CD8-positive, alpha-beta memory T cell (primary cell): ENCODE measurements around the gene GPT2. TPM values are rescaled to one million over a fixed set of nuclear protein-coding genes. Genes with fewer than 3 reads are reported as not detected.
"Not testable (repeated sequence)": the region's sequence is repeated elsewhere in the genome, so short reads cannot be mapped to it uniquely, and the experiment has no call there.

Experiments used
- CTCF ChIA-PET: fragments of 350-600 bp; sonication (Branson Sonifier 250); formaldehyde crosslinking; loops from one replicate; lab custom pipeline; 2021; ENCODE audit warnings: antibody characterized with exemption; lab: Charles Lee
- POLR2A ChIA-PET: fragments of 350-600 bp; sonication (Branson Sonifier 250); formaldehyde crosslinking; loops from one replicate; lab custom pipeline; 2021; ENCODE audit warnings: antibody characterized with exemption; lab: Charles Lee
- DNase-seq, 5 donors: peaks; one replicate each; pipeline versions ENCODE4 v3.0.0 to v3.0.0-alpha.2; 2020 to 2022; ENCODE audit warnings: mixed read lengths in 1 of 5
- H3K27ac ChIP-seq: one replicate; pipeline ENCODE4 v1.7.0; 2013; ENCODE audit warnings: low read depth, mild to moderate bottlenecking, low read length, moderate library complexity
- H3K27me3 ChIP-seq: 2 replicates; pipeline ENCODE4 v1.7.0; 2013; ENCODE audit warnings: low read length, mild to moderate bottlenecking; ENCODE audit not compliant: insufficient read depth, poor library complexity, severe bottlenecking
- H3K36me3 ChIP-seq: 2 replicates; pipeline ENCODE4 v1.7.0; 2013; ENCODE audit warnings: mild to moderate bottlenecking, low read length, moderate library complexity; ENCODE audit not compliant: insufficient read depth
- H3K4me1 ChIP-seq: 2 replicates; pipeline ENCODE4 v1.7.0; 2013; ENCODE audit warnings: mild to moderate bottlenecking, low read length, moderate library complexity; ENCODE audit not compliant: insufficient read depth
- H3K4me3 ChIP-seq: 2 replicates; pipeline ENCODE4 v1.7.0; 2013; ENCODE audit warnings: mild to moderate bottlenecking, low read length
- H3K9me3 ChIP-seq: 2 replicates; pipeline ENCODE4 v1.7.0; 2013; ENCODE audit warnings: mild to moderate bottlenecking, low read length
- H3K27ac Mint-ChIP-seq, 8 donors: one replicate each; pipeline ENCODE4 v1.8.0; 2020 to 2021; ENCODE audit warnings: mixed read lengths in 8 of 8, mild to moderate bottlenecking in 6 of 8, inconsistent platforms in 3 of 8, moderate library complexity in 3 of 8
- H3K27me3 Mint-ChIP-seq, 2 donors: one replicate each; pipeline ENCODE4 v1.8.0; 2020 to 2021; ENCODE audit warnings: mixed read lengths in 2 of 2, mild to moderate bottlenecking in 1 of 2, moderate library complexity in 1 of 2
- H3K36me3 Mint-ChIP-seq, 3 donors: one replicate each; pipeline ENCODE4 v1.8.0; 2020 to 2021; ENCODE audit warnings: mixed read lengths in 3 of 3, inconsistent platforms in 1 of 3, mild to moderate bottlenecking in 1 of 3
- H3K4me1 Mint-ChIP-seq, 3 donors: one replicate each; pipeline ENCODE4 v1.8.0; 2020 to 2021; ENCODE audit warnings: mixed read lengths in 3 of 3, inconsistent platforms in 1 of 3, mild to moderate bottlenecking in 1 of 3
- H3K4me3 Mint-ChIP-seq, 7 donors: one replicate each; pipeline ENCODE4 v1.8.0; 2020 to 2021; ENCODE audit warnings: mixed read lengths in 7 of 7, mild to moderate bottlenecking in 6 of 7, moderate library complexity in 4 of 7, inconsistent platforms in 2 of 7
- H3K9me3 Mint-ChIP-seq, 5 donors: one replicate each; pipeline ENCODE4 v1.8.0; 2020 to 2022; ENCODE audit warnings: mixed read lengths in 5 of 5, mild to moderate bottlenecking in 3 of 5, moderate library complexity in 2 of 5, inconsistent platforms in 1 of 5
- polyA plus RNA-seq: library from polyadenylated mRNA; unstranded; fragments of 300-500 nt; fragmentation: Illumina TruSeq; gene quantifications from one replicate; pipeline ENCODE4 v1.2.3, GENCODE V29; 2021
- total RNA-seq, 2 experiments: library from RNA; stranded (reverse); gene quantifications; one replicate each; pipeline ENCODE4 v1.2.3, GENCODE V29; 2021

Gene GPT2
- total and polyA plus RNA-seq, 3 experiments from 2014 or later = 0.79 to 16.5 (median 12.5) TPM

DNA sequence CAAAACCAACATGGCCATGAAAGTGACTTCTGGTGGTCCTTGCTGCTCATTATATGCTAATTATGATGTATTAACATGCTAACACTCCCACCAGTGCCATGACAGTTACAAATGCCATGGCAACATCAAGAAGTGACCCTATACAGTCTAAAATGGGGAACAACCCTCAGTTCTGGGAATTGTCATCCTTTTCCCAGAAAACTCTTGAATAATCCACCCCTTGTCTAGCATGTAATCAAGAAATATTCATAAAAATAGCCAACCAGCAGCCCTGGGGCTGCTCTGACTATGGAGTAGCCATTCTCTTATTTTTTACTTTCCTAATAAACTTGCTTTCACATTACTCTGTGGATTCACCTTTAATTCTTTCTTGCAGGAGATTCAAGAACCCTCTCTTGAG, 53.4 kb downstream of the GPT2 start:
- H3K36me3 Mint-ChIP-seq = no peaks in the 10 kb centered on the region
- no peaks in the 10 kb centered on the region for H3K9me3 Mint-ChIP-seq
- no peaks in the 10 kb centered on the region for H3K9me3 ChIP-seq
- ChIA-PET POLR2A (no interaction called here), CTCF (no interaction called here)
- peaks cover 0 to 3% (median 3%) of the 10 kb centered on the region in 3 donors for H3K4me1 Mint-ChIP-seq
- no peak overlapping the region for H3K4me3 ChIP-seq
- DNase-seq = no peak
- no peaks in the 10 kb centered on the region for H3K27me3 ChIP-seq
- no peaks in the 10 kb centered on the region for H3K27me3 Mint-ChIP-seq
- H3K36me3 ChIP-seq = no peaks in the 10 kb centered on the region
- no peak overlapping the region for H3K4me3 Mint-ChIP-seq
- peak overlapping the region in 1 of 8 donors; percentile 19 for H3K27ac Mint-ChIP-seq
- no peaks in the 10 kb centered on the region for H3K4me1 ChIP-seq
- no peak overlapping the region for H3K27ac ChIP-seq

DNA sequence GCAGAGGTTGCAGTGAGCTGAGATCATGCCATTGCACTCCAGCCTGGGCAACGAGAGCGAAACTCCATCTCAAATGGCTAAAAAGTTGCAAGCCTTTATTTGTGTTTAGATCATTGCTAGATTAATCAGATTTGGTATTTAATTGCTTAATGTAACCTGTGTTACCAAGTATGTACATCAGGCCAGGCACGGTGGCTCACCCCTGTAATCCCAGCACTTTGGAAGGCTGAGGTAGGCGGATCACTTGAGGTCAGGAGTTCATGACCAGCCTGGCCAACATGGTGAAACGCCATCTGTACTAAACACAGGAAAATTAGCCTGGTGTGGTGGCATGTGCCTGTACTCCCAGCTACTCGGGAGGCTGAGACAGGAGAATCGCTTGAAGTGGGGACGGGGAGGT, 60.6 kb downstream of the GPT2 start:
- POLR2A ChIA-PET = not testable (repeated sequence)

GRCh38 chr16:46947900-46948547, 63.9 kb downstream of the GPT2 start:
- H3K4me3 Mint-ChIP-seq = no peak overlapping the region
- no peaks in the 10 kb centered on the region for H3K36me3 Mint-ChIP-seq
- peak in 2 of 5 donors; percentile 18 to 29 for DNase-seq
- no peak overlapping the region for H3K4me3 ChIP-seq
- ChIA-PET POLR2A (no interaction called here), CTCF (interaction anchor here (0.7 to 2.1 kb wide), 6 partner anchors 71 to 1217 kb away, joined by 3 to 8 read pairs (median 4); no protein-coding TSS in a partner anchor)
- no peaks in the 10 kb centered on the region for H3K9me3 ChIP-seq
- no peak overlapping the region for H3K27ac ChIP-seq
- no peaks in the 10 kb centered on the region for H3K27me3 Mint-ChIP-seq
- H3K27ac Mint-ChIP-seq = peak overlapping the region in 1 of 8 donors; percentile 10
- no peaks in the 10 kb centered on the region for H3K27me3 ChIP-seq
- no peaks in the 10 kb centered on the region for H3K4me1 ChIP-seq
- H3K4me1 Mint-ChIP-seq = peaks cover 0 to 4% (median 0%) of the 10 kb centered on the region in 3 donors
- no peaks in the 10 kb centered on the region for H3K9me3 Mint-ChIP-seq
- no peaks in the 10 kb centered on the region for H3K36me3 ChIP-seq

More for the DNA sequence above, 60.6 kb downstream of the GPT2 start:
- not testable (repeated sequence) for H3K9me3 ChIP-seq, H3K27me3 ChIP-seq, H3K9me3 Mint-ChIP-seq, H3K4me3 Mint-ChIP-seq, H3K36me3 ChIP-seq, DNase-seq, H3K4me1 ChIP-seq, H3K27ac Mint-ChIP-seq, H3K27me3 Mint-ChIP-seq, H3K36me3 Mint-ChIP-seq, H3K4me1 Mint-ChIP-seq, H3K4me3 ChIP-seq, H3K27ac ChIP-seq
- CTCF ChIA-PET = interaction anchor here (1.2 kb wide), 1 partner anchor 197 kb away, joined by 3 read pairs; no protein-coding TSS in a partner anchor

DNA sequence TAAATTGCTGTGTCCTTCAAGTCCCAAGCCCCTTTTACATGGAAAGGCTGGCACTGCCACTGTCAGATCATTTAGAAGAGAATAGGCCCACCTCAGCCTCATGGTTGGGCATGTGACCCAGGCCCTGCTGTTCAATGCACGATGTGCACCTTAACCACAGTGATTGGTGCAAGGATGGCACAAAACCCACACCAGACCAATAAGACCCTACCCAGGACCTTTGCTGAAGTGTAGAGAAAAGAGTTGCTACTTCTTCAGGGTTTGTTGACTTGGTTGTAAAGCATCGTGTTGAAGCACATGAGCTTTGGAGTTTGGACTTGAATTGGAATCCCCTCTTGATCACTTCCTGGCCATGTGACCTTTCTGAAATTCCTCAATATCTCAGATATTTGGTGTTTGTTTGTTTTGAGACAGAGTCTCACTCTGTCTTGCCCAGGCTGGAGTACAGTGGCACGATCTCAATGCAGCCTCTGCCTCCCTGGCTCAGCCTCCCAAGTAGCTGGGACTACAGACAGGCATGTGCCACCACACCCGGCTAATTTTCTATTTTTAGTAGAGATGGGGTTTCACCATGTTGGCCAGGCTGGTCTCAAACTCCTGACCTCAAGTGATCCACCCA, 64.5 kb downstream of the GPT2 start:
- Histone ChIP-seq H3K36me3 (no peaks in the 10 kb centered on the region), H3K9me3 (no peaks in the 10 kb centered on the region), H3K4me1 (no peaks in the 10 kb centered on the region), H3K27ac (no peak overlapping the region), H3K4me3 (no peak overlapping the region), H3K27me3 (no peaks in the 10 kb centered on the region)
- POLR2A ChIA-PET = interaction anchor here (0.6 kb wide), 1 partner anchor 143 kb away, joined by 3 read pairs; no protein-coding TSS in a partner anchor
- Mint-ChIP-seq H3K9me3 (no peaks in the 10 kb centered on the region), H3K4me3 (no peak overlapping the region), H3K27me3 (no peaks in the 10 kb centered on the region), H3K4me1 (no peaks in the 10 kb centered on the region), H3K36me3 (peaks cover 0 to 3% (median 0%) of the 10 kb centered on the region in 3 donors), H3K27ac (peak overlapping the region in 1 of 8 donors; percentile 55)
- DNase-seq = no peak
- CTCF ChIA-PET = interaction anchor here (0.7 to 2.1 kb wide), 5 partner anchors 89 to 1216 kb away, joined by 3 to 8 read pairs (median 4); no protein-coding TSS in a partner anchor

- H3K4me3 ChIP-seq = no peak overlapping the region
- H3K27ac Mint-ChIP-seq = no peak overlapping the region
- POLR2A ChIA-PET = interaction anchor here (0.6 to 0.7 kb wide), 2 partner anchors 109 to 144 kb away, joined by 3 to 8 read pairs; no protein-coding TSS in a partner anchor
- H3K27ac ChIP-seq = no peak overlapping the region
- H3K9me3 ChIP-seq = no peaks in the 10 kb centered on the region
- peaks cover 0 to 6% (median 0%) of the 10 kb centered on the region in 3 donors for H3K36me3 Mint-ChIP-seq
- H3K36me3 ChIP-seq = no peaks in the 10 kb centered on the region
- CTCF ChIA-PET = interaction anchor here (1.8 to 2.1 kb wide), 2 partner anchors 88 to 1215 kb away, joined by 6 to 8 read pairs; no protein-coding TSS in a partner anchor
- no peak for DNase-seq
- no peaks in the 10 kb centered on the region for H3K4me1 ChIP-seq
- H3K9me3 Mint-ChIP-seq = no peaks in the 10 kb centered on the region
- no peaks in the 10 kb centered on the region for H3K27me3 Mint-ChIP-seq
- no peaks in the 10 kb centered on the region for H3K27me3 ChIP-seq
- H3K4me1 Mint-ChIP-seq = no peaks in the 10 kb centered on the region
- H3K4me3 Mint-ChIP-seq = no peak overlapping the region
Observed at GRCh38 chr16:46949241-46949892, 65.2 kb downstream of the GPT2 start.

GRCh38 chr16:46950009-46950408, 65.8 kb downstream of the GPT2 start:
- POLR2A ChIA-PET = interaction anchor here (0.7 kb wide), 1 partner anchor 108 kb away, joined by 8 read pairs; no protein-coding TSS in a partner anchor
- H3K27ac Mint-ChIP-seq = no peak overlapping the region

GRCh38 chr16:46954562-46954961, 70.4 kb downstream of the GPT2 start:
- Histone ChIP-seq H3K4me1 (no peaks in the 10 kb centered on the region), H3K36me3 (peaks cover 45% of the 10 kb centered on the region), H3K9me3 (no peaks in the 10 kb centered on the region), H3K27me3 (no peaks in the 10 kb centered on the region), H3K27ac (no peak overlapping the region), H3K4me3 (no peak overlapping the region)
- no peak for DNase-seq
- Mint-ChIP-seq H3K27ac (no peak overlapping the region), H3K4me3 (no peak overlapping the region), H3K4me1 (peaks cover 2 to 4% (median 3%) of the 10 kb centered on the region in 3 donors), H3K27me3 (no peaks in the 10 kb centered on the region), H3K9me3 (no peaks in the 10 kb centered on the region), H3K36me3 (peaks cover 0 to 55% (median 7%) of the 10 kb centered on the region in 3 donors)
- ChIA-PET POLR2A (no interaction called here), CTCF (no interaction called here)

More at GRCh38 chr16:46950009-46950408, 65.8 kb downstream of the GPT2 start:
- no peak overlapping the region for H3K4me3 Mint-ChIP-seq
- Histone ChIP-seq H3K9me3 (no peaks in the 10 kb centered on the region), H3K4me3 (no peak overlapping the region), H3K36me3 (peaks cover 5% of the 10 kb centered on the region), H3K27ac (no peak overlapping the region), H3K4me1 (no peaks in the 10 kb centered on the region), H3K27me3 (no peaks in the 10 kb centered on the region)
- no peaks in the 10 kb centered on the region for H3K27me3 Mint-ChIP-seq
- no peaks in the 10 kb centered on the region for H3K4me1 Mint-ChIP-seq
- DNase-seq = no peak
- CTCF ChIA-PET = interaction anchor here (1.4 to 2.1 kb wide), 2 partner anchors 88 to 192 kb away, joined by 4 to 8 read pairs; no protein-coding TSS in a partner anchor
- peaks cover 0 to 11% (median 2%) of the 10 kb centered on the region in 3 donors for H3K36me3 Mint-ChIP-seq
- no peaks in the 10 kb centered on the region for H3K9me3 Mint-ChIP-seq
